NCI-H226 (cell line): ENCODE data around the gene DDX10.

Experiments used
- DNase-seq: peaks from one replicate; pipeline ENCODE4 v3.0.0-alpha.2; 2015

DDX10 gene

GRCh38 chr11:108880510-108880909 is 215.6 kb downstream of the DDX10 start:
- no peak for DNase-seq

GRCh38 chr11:108881131-108881530 is 216.3 kb downstream of the DDX10 start:
- no peak for DNase-seq

GRCh38 chr11:108882211-108882831 is 217.5 kb downstream of the DDX10 start:
- no peak for DNase-seq

- DNase-seq: no peak
Observed at GRCh38 chr11:108886005-108886659, 221.3 kb downstream of the DDX10 start.

GRCh38 chr11:108886660-108887009 is 221.8 kb downstream of the DDX10 start:
- peak; percentile 71 for DNase-seq

- no peak for DNase-seq
Observed at GRCh38 chr11:108887436-108888238, 222.8 kb downstream of the DDX10 start.

- DNase-seq: no peak
Observed at GRCh38 chr11:108890482-108891105, 225.7 kb downstream of the DDX10 start.

GRCh38 chr11:108891143-108891542 is 226.3 kb downstream of the DDX10 start:
- no peak for DNase-seq

- no peak for DNase-seq
Observed at GRCh38 chr11:108891909-108892511, 227.1 kb downstream of the DDX10 start.

GRCh38 chr11:108895579-108896480 is 231.0 kb downstream of the DDX10 start:
- DNase-seq: peak; percentile 39

GRCh38 chr11:108897071-108897481 is 232.2 kb downstream of the DDX10 start:
- no peak for DNase-seq

- no peak for DNase-seq
Observed at GRCh38 chr11:108897916-108898315, 233.0 kb downstream of the DDX10 start.

- DNase-seq: no peak
Observed at GRCh38 chr11:108901359-108901758, 236.5 kb downstream of the DDX10 start.

GRCh38 chr11:108902027-108902469 is 237.2 kb downstream of the DDX10 start:
- no peak for DNase-seq

- DNase-seq: no peak
Observed at GRCh38 chr11:108904480-108904879, 239.6 kb downstream of the DDX10 start.

GRCh38 chr11:108906329-108906728 is 241.5 kb downstream of the DDX10 start:
- peak; percentile 57 for DNase-seq

- DNase-seq: peak; percentile 20
Observed at GRCh38 chr11:108906826-108907225, 242.0 kb downstream of the DDX10 start.

GRCh38 chr11:108909041-108909440 is 244.2 kb downstream of the DDX10 start:
- DNase-seq: no peak

- DNase-seq: no peak
Observed at GRCh38 chr11:108909921-108910320, 245.1 kb downstream of the DDX10 start.

GRCh38 chr11:108912581-108912980 is 247.7 kb downstream of the DDX10 start:
- DNase-seq: peak; percentile 82

- no peak for DNase-seq
Observed at GRCh38 chr11:108913204-108913603, 248.3 kb downstream of the DDX10 start.

- no peak for DNase-seq
Observed at GRCh38 chr11:108914211-108914610, 249.3 kb downstream of the DDX10 start.
